Stimulated activated naive CD8-positive, alpha-beta T cell treated with anti-CD3 and anti-CD28 coated beads, Interleukin-15, Interleukin-2, amounts not matched to agents 100 U/mL and 50 U/mL, for 24 hours (primary cell): ENCODE results near the gene ATAD5.
"Not testable (repeated sequence)": the region's sequence is repeated elsewhere in the genome, so short reads cannot be mapped to it uniquely, and the experiment has no call there.

Experiments used
- ATAC-seq: fragments of 150-1000 bp; cut with Tn5 transposase; one replicate; pipeline ENCODE4 v1.10.0; 2021
- DNase-seq: peaks from one replicate; pipeline ENCODE4 v3.0.0; 2021

The ATAD5 gene

GRCh38 chr17:30915833-30916611, 84.3 kb downstream of the ATAD5 start:
- DNase-seq (no peak), ATAC-seq (no peak)

- ATAC-seq (no peak), DNase-seq (no peak)
Observed at GRCh38 chr17:30917050-30917449, 85.3 kb downstream of the ATAD5 start.

- no peak for ATAC-seq
- DNase-seq = no peak
Observed at GRCh38 chr17:30920282-30920681, 88.5 kb downstream of the ATAD5 start.

- no peak for ATAC-seq
- no peak for DNase-seq
Observed at GRCh38 chr17:30920683-30921543, 89.1 kb downstream of the ATAD5 start.

- DNase-seq = peak; percentile 14
- peak; percentile 46 for ATAC-seq
Observed at GRCh38 chr17:30921544-30922196, 89.9 kb downstream of the ATAD5 start, which contains the start of gene ADAP2. Gene ADAP2, plus strand, starts transcription at chr17:30921945. Its CDS starts 70 bp downstream, at chr17:30922015.

- ATAC-seq = peak; percentile 36
- DNase-seq = peak; percentile 11
Observed at GRCh38 chr17:30922235-30923030, 90.7 kb downstream of the ATAD5 start.

- no peak for ATAC-seq
- DNase-seq = no peak
Observed at GRCh38 chr17:30924341-30924740, 92.6 kb downstream of the ATAD5 start.

- ATAC-seq (peak; percentile 24), DNase-seq (no peak)
Observed at GRCh38 chr17:30926516-30926915, 94.8 kb downstream of the ATAD5 start.

- ATAC-seq (no peak), DNase-seq (no peak)
Observed at GRCh38 chr17:30927756-30928155, 96.0 kb downstream of the ATAD5 start.

GRCh38 chr17:30928584-30928983, 96.8 kb downstream of the ATAD5 start:
- DNase-seq (no peak), ATAC-seq (no peak)

- no peak for ATAC-seq
- DNase-seq = no peak
Observed at GRCh38 chr17:30929081-30929633, 97.4 kb downstream of the ATAD5 start.

GRCh38 chr17:30929861-30930260, 98.1 kb downstream of the ATAD5 start:
- DNase-seq, ATAC-seq: not testable (repeated sequence)

GRCh38 chr17:30930495-30930894, 98.7 kb downstream of the ATAD5 start:
- DNase-seq = no peak

GRCh38 chr17:30931582-30931981, 99.8 kb downstream of the ATAD5 start:
- DNase-seq = not testable (repeated sequence)

More at GRCh38 chr17:30930495-30930894, 98.7 kb downstream of the ATAD5 start:
- ATAC-seq = no peak

GRCh38 chr17:30933966-30934365, 102.2 kb downstream of the ATAD5 start:
- ATAC-seq (no peak), DNase-seq (no peak)

More at GRCh38 chr17:30931582-30931981, 99.8 kb downstream of the ATAD5 start:
- ATAC-seq = not testable (repeated sequence)

GRCh38 chr17:30939051-30939689, 107.4 kb downstream of the ATAD5 start:
- no peak for DNase-seq
- no peak for ATAC-seq

GRCh38 chr17:30942308-30943079, 110.7 kb downstream of the ATAD5 start:
- ATAC-seq (no peak), DNase-seq (no peak)
